ENCODE data around the gene RAB11A. TPM values are rescaled to one million over a fixed set of nuclear protein-coding genes. Genes with fewer than 3 reads are reported as not detected.

The RAB11A gene
- total and polyA plus RNA-seq, 2 donors (not counting 1 experiment from before 2014, with no cell fraction given): 83.2 to 126 TPM

DNA sequence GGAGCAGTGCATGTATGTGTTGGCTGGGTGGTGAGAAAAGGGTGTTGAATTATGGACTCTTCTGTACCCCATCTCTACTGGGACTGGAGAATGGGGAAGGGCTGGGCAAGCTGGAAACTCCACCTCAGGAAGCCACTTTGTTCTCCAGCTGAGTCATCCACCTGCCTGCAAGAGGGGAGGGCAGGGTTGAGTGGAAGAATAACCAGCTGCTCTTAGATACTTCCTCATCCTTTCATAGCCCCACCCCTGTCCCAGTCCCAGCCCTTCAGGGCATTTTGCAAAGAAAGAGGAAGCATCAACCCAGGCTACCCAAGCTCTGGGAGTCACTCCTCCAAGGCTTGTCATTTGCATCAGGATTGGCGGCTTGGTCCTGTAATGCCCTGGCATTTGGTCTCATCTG lies 33.1 kb downstream of the RAB11A start:
- WGBS (ENCODE audit: insufficient coverage): no CpG with 5 or more reads among the region's 1 CpG
- Histone ChIP-seq H3K4me3 (ENCODE audit: control extremely low read depth in 1 of 5, extremely low read depth in 1 of 5, insufficient read depth in 1 of 5, low read depth in 2 of 5, low read length in 4 of 5) (no peak overlapping the region), H3K79me2 (ENCODE audit: control insufficient read depth, insufficient read depth, low read length) (peaks cover 5% of the 10 kb centered on the region), H2AFZ (ENCODE audit: insufficient read depth, low read depth, low read length, poor library complexity, severe bottlenecking) (no peak overlapping the region), H3K4me2 (replicated peaks; ENCODE audit: low read depth, low read length, poor library complexity, severe bottlenecking) (peak overlapping the region; percentile 37), H3K27me3 (replicated peaks in 1 of 4; ENCODE audit: control extremely low read depth in 1 of 4, control insufficient read depth in 3 of 4, insufficient read depth in 4 of 4, low read length in 3 of 4) (no peaks in the 10 kb centered on the region), H3K9ac (ENCODE audit: low read length) (no peak overlapping the region), H3K4me1 (ENCODE audit: control insufficient read depth in 2 of 2, insufficient read depth in 2 of 2, low read length in 2 of 2) (peaks cover 22 to 37% of the 10 kb centered on the region in 2 donors), H3K36me3 (replicated peaks in 1 of 2; ENCODE audit: control extremely low read depth in 1 of 2, control insufficient read depth in 1 of 2, extremely low read depth in 1 of 2, insufficient read depth in 2 of 2, low read length in 1 of 2) (peaks cover 0 to 33% of the 10 kb centered on the region in 2 experiments), H3K27ac (ENCODE audit: low read length in 2 of 2) (peak overlapping the region in 1 of 2 donors; percentile 32), H4K20me1 (ENCODE audit: control insufficient read depth, insufficient read depth, low read length, poor library complexity, severe bottlenecking) (no peaks in the 10 kb centered on the region), H3K9me3 (ENCODE audit: control extremely low read depth in 1 of 3, control insufficient read depth in 2 of 3, insufficient read depth in 1 of 3, low read length in 2 of 3) (no peaks in the 10 kb centered on the region)
- H3K27me3 Mint-ChIP-seq: no peaks in the 10 kb centered on the region
- TF ChIP-seq, protein P1, sequence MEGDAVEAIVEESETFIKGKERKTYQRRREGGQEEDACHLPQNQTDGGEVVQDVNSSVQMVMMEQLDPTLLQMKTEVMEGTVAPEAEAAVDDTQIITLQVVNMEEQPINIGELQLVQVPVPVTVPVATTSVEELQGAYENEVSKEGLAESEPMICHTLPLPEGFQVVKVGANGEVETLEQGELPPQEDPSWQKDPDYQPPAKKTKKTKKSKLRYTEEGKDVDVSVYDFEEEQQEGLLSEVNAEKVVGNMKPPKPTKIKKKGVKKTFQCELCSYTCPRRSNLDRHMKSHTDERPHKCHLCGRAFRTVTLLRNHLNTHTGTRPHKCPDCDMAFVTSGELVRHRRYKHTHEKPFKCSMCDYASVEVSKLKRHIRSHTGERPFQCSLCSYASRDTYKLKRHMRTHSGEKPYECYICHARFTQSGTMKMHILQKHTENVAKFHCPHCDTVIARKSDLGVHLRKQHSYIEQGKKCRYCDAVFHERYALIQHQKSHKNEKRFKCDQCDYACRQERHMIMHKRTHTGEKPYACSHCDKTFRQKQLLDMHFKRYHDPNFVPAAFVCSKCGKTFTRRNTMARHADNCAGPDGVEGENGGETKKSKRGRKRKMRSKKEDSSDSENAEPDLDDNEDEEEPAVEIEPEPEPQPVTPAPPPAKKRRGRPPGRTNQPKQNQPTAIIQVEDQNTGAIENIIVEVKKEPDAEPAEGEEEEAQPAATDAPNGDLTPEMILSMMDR (IDR thresholded peaks at IDR 0.05): no peak
- TF ChIP-seq EZH2 (IDR thresholded peaks at IDR 0.05; ENCODE audit: borderline replicate concordance, insufficient read depth, low read depth, low read length, poor library complexity, severe bottlenecking): no peak
- intact Hi-C loops (cut with micrococcal nuclease): loop anchor here (1.0 kb wide), 3 partner anchors 15 to 80 kb away; partner anchors contain the start of gene RAB11A
- peaks cover 38% of the 10 kb centered on the region for H3K4me1 Mint-ChIP-seq
- DNase-seq (peak; percentile 81), ATAC-seq (ENCODE audit: low read depth) (peak; percentile 98)
- peak overlapping the region; percentile 41 for H3K4me3 Mint-ChIP-seq
- H3K9me3 Mint-ChIP-seq (ENCODE audit: insufficient read depth): no peaks in the 10 kb centered on the region
- ChIA-PET CTCF (interaction anchor here (1.3 to 1.5 kb wide), 2 partner anchors 15 to 33 kb away, joined by 5 to 7 read pairs; partner anchors contain the start of gene RAB11A), POLR2A (interaction anchor here (0.6 to 1.5 kb wide), 3 partner anchors 15 to 386 kb away, joined by 3 to 14 read pairs (median 3); partner anchors contain the start of gene RAB11A)
- H3K27ac Mint-ChIP-seq: peak overlapping the region; percentile 68

GRCh38 chr15:65903296-65904073 lies 34.2 kb downstream of the RAB11A start:
- Histone ChIP-seq H3K27ac (ENCODE audit: low read length in 2 of 2) (peak overlapping the region; percentile 4 to 32), H3K4me3 (ENCODE audit: control extremely low read depth in 1 of 5, extremely low read depth in 1 of 5, insufficient read depth in 1 of 5, low read depth in 2 of 5, low read length in 4 of 5) (no peak overlapping the region), H3K4me2 (replicated peaks; ENCODE audit: low read depth, low read length, poor library complexity, severe bottlenecking) (peak overlapping the region; percentile 37), H3K9ac (ENCODE audit: low read length) (no peak overlapping the region), H3K9me3 (ENCODE audit: control extremely low read depth in 1 of 3, control insufficient read depth in 2 of 3, insufficient read depth in 1 of 3, low read length in 2 of 3) (no peaks in the 10 kb centered on the region), H4K20me1 (ENCODE audit: control insufficient read depth, insufficient read depth, low read length, poor library complexity, severe bottlenecking) (no peaks in the 10 kb centered on the region), H3K36me3 (replicated peaks in 1 of 2; ENCODE audit: control extremely low read depth in 1 of 2, control insufficient read depth in 1 of 2, extremely low read depth in 1 of 2, insufficient read depth in 2 of 2, low read length in 1 of 2) (peaks cover 0 to 33% of the 10 kb centered on the region in 2 experiments), H3K4me1 (ENCODE audit: control insufficient read depth in 2 of 2, insufficient read depth in 2 of 2, low read length in 2 of 2) (peaks cover 22 to 37% of the 10 kb centered on the region in 2 donors), H3K79me2 (ENCODE audit: control insufficient read depth, insufficient read depth, low read length) (peaks cover 5% of the 10 kb centered on the region), H3K27me3 (replicated peaks in 1 of 4; ENCODE audit: control extremely low read depth in 1 of 4, control insufficient read depth in 3 of 4, insufficient read depth in 4 of 4, low read length in 3 of 4) (no peaks in the 10 kb centered on the region), H2AFZ (ENCODE audit: insufficient read depth, low read depth, low read length, poor library complexity, severe bottlenecking) (no peak overlapping the region)
- POLR2A ChIA-PET: no interaction called here
- DNase-seq: no peak
- Mint-ChIP-seq H3K27me3 (no peaks in the 10 kb centered on the region), H3K4me1 (peaks cover 38% of the 10 kb centered on the region), H3K27ac (peak overlapping the region; percentile 68), H3K9me3 (ENCODE audit: insufficient read depth) (no peaks in the 10 kb centered on the region), H3K4me3 (peak overlapping the region; percentile 9)
- intact Hi-C loops (cut with micrococcal nuclease): no loop called here
- 88% methylated on average over 3 of the region's 6 CpGs for WGBS (ENCODE audit: insufficient coverage)
- CTCF ChIA-PET: interaction anchor here (0.7 to 1.0 kb wide), 3 partner anchors 18 to 267 kb away, joined by 3 read pairs; no protein-coding TSS in a partner anchor
- TF ChIP-seq EZH2 (IDR thresholded peaks at IDR 0.05; ENCODE audit: borderline replicate concordance, insufficient read depth, low read depth, low read length, poor library complexity, severe bottlenecking): no peak
- TF ChIP-seq, protein P1 (IDR thresholded peaks at IDR 0.05): no peak
- no peak for ATAC-seq (ENCODE audit: low read depth)
